HT1080 (cell line): Measurements from ENCODE around the gene OTUD3. TPM values are rescaled to one million over a fixed set of nuclear protein-coding genes. Genes with fewer than 3 reads are reported as not detected.
"Not testable (repeated sequence)": the region's sequence is repeated elsewhere in the genome, so short reads cannot be mapped to it uniquely, and the experiment has no call there.

ENCODE experiments used
- DNase-seq: peaks from one replicate; pipeline ENCODE4 v3.0.0-alpha.2; 2015; ENCODE audit warnings: low read depth
- total RNA-seq: library from RNA; depleted of rRNA; stranded (reverse); fragments of >200 nt; shearing (Covaris generic); gene quantifications from 2 replicates; pipeline ENCODE4 v1.2.3, GENCODE V29; 2014

Gene OTUD3
- total RNA-seq, 1 experiment from 2014 or later: 3.6 TPM

DNA sequence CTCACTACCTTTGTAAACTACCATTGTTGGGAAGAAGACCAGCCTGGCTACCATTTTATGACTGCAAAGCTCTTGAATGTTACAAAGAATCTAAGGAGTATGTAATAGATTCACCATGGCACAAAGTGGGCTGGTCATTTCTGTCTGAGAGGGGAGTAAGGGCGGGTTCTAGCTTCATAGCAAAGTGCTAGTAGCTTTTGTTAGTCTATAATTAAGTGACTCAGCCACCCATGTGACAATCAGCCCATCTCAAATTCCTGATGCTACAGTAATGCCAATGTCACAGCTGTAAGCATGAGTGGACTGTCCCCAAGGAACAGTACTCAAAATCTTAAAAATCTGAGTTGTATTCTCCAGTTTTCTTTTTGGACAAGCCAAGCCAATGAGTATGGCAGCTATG is 15.4 kb upstream of the OTUD3 start:
- DNase-seq: peak; percentile 56

DNA sequence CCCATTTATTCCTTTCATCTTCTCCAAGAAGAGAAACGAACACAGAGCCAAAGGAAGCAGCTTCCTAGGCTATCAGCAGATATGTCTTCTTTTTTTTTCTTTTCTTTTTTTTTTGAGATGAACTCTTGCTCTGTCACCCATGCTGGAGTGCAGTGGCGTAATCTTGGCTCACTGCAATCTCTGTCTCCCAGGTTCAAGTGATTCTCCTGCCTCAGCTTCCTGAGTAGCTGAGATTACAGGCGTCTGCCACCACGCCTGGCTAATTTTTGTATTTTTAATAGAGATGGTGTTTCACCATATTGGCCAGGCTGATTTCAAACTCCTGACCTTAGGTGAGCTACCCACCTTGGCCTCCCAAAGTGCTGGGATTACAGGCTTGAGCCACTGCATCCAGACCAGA is 13.6 kb upstream of the OTUD3 start:
- DNase-seq: not testable (repeated sequence)

DNA sequence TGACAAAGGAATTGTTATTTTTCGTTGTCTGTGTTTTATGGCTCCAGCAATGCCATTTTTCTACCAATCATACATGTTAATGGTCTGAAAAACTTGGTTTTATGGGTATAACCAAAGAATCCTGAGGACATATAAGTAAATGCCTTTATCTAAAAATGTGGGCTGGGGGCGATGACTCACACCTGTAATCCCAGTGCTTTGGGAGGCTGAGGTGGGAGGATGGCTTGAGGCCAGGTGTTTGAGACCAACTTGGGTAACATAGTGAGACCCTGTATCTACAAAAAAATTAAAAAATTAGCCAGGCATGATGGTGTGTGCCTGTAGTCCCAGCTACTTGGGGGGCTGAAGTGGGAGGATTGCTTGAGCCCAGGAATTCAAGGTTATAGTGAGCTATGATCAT is 12.7 kb upstream of the OTUD3 start:
- not testable (repeated sequence) for DNase-seq

DNA sequence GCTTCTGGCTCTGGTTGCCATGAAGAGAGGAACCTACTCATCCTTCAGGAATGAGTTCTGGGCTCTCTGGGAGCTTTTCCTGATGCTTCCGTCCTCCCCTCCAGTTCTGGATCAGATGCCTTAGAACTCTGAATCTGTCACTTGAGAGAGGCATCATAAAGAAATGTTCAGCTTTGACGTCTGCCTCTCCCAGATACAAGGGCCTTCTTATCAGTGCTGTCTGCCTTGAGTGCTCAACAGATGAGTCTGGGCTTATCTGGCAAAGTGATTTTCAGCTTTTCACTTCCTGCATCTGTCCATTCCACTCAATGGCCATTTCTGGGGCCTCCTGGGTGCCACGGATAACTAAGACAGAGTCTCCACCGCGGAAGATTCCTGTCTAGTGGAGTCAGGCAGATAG is 12.3 kb upstream of the OTUD3 start:
- no peak for DNase-seq

DNA sequence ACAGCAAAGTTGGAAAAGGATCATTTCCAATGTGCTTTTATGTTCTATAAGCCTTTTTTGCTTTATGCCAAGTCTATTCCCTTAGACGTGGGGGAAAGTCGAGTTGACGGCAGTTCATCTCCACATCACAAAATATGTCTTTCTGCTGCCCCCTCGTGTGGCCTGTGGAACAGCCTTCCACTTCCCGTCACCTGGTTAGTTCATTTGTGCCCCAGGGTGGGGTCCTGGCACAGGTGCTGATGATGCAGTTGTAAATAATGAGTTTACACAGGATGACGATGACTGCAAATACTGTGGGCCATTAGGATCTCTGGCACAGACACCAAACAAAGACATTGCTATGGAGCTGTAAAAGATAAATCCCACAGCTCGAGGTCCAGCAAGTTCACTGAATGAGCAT is 10.0 kb upstream of the OTUD3 start:
- DNase-seq: peak; percentile 52

DNA sequence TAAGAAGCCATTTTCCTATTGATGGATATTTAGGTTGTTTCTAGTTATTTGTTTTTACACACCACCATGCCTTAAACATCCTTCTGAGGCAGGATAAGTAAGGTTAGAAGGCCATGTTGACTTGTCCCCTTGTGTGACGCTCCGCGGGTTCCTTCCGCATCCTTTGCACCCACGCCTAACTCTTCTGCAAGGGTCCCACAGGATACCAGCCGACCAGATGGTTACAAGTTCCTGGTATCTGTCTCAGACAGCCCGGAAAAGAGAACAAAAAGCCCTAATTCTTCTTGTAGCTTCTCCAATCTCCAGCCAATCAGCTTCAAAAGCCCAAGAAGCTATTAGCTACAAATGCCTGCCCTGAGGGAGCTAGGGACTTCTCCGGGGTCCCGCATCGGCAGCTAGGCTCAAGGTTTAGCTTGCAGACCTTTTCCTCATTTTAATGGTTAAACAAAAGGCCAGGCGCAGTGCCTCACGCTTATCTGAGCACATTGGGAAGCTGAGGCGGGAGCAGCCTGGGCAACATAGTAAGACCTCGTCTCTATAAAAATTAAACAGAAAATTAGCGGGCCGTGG is 4.9 kb upstream of the OTUD3 start:
- DNase-seq: no peak

DNA sequence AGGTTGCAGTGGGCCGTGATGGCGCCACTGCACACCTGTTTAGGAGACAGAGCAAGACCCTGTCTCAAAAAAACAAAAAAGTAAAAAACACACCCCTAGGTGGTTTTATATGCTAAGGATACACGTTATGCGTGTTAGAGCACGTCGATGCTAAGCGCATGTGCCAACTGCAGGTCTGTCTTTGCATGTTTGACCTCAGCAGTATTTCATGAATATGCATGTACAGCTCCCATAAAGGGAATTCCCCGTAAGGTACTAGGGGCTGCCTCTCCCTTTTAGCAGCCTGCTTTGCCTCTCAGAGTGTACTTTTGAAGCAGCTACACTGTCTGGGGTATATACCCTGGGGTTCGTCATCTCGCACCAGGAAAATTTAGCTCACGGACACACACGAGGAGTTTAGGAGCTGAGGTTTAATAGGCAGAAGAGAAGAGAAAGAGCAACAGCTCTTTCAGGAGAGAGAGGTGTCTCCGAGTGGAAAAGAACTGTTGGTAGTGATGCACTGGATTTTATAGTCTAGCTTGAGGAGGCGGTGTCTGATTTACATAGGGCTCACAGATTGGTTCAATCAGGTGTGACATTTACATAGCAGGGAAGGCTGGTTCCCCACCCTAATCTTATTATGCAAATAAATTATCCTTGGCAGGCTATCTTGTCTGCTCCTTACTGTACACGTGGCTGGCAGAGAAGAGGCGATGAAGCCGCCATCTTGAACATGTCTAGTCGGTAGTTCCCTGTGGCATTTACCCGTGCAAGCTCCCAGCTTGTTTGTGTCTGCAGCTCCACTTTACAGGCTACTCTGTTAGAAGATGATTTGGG is 4.2 kb upstream of the OTUD3 start:
- peak; percentile 14 for DNase-seq

DNA sequence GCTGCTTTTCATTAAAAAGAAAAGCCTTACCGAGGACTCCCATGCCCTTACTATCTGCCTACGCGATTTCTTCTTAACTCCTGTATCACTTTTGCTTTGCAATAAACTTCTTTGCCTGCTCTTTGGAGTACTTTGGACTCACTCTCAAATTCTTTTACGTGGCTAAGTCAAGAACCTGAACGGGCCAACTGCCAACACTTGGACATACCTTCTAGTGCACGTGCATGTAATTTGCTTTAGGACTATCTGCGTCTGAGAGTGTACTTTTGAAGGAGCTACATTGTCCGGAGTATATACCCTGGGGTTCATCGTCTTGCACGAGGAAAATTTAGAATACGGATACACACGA is 3.6 kb upstream of the OTUD3 start:
- no peak for DNase-seq

DNA sequence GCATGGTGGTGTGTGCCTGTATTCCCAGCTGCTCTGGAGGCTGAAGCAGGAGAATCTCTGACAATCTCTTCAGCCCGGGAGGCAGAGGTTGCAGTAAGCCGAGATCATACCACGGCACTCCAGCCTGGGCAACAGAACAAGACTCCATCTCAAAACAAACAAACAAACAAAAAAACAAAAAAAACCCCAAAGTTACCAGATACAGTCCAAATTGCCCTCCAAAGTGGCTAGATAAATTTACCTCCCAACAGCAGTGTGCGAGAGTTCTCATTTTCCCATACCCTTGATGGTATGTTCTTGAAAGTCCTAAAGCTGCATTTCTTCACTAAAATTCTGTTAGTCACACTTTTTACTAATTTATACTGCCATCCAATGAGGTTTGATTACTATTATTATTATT is 3.0 kb upstream of the OTUD3 start:
- DNase-seq: no peak

DNA sequence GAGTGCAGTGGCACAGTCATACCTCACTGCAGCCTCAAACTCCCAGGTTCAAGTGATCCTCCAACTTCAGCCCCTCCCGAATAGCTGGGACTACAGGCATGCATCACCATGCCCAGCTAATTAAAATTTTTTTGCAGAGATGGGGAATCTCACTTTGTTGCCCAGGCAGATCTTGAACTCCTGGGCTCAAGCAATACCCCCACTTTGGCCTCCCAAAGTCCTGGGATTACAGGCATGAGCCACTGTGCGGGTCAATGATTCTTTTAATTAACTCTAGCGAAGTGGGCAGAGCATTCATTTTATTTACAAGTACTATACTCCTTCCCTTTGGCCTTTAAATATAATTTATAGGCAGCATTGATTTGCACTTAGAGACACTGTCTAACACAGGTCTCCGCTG is 2.5 kb upstream of the OTUD3 start:
- no peak for DNase-seq

DNA sequence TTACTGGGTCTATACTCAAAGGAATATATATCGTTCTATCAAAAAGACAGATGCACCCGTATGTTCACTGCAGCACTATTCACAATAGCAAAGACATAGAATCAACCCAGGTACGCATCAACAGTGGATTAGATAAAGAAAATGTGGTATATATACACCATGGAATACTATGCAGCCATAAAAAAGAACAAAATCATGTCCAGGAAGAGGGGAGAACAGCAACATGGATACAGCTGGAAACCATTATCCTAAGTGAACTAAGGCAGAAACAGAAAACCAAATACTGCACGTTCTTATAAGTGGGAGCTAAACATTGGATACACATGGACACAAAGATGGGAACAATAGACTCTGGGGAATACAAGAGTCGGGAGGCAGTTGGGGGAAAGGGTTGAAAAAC is 1.4 kb upstream of the OTUD3 start:
- not testable (repeated sequence) for DNase-seq

DNA sequence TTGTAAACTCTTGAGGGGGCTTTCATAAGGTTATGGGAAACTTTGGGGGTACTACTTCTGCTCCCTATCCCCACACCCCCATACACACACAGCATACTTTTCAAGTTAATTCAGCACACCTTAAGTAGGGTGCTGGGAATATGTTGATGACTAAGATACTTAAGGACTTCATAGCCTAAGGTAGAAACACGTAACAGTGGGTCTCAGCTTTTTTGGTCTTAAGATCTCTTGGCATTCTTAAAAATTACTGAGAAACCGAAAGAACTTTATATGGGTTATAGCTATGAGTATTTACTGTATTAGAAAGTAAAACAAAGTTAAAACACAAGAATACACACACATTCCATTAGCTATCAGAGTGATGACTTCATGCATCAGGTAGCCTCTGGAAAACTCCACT is 2.1 kb downstream of the OTUD3 start:
- no peak for DNase-seq

DNA sequence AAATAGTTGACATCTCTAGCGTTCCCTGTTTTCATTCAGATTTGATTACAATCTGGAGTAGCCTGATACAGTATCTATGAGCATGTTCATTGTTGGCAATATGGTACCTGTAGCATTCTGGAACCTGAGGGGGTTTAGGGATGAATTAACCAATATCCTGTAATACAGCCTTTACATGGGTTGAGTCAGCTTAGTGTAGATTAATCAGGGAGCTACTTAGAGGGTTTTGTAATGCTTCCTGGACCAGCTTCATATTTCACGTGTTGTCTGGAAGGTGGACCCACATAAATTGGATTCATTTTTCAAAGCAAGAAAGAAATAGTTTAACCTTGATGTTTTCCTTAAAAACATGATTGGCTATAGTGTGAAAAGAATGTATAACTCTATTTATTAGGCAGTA is 3.6 kb downstream of the OTUD3 start:
- DNase-seq: no peak

DNA sequence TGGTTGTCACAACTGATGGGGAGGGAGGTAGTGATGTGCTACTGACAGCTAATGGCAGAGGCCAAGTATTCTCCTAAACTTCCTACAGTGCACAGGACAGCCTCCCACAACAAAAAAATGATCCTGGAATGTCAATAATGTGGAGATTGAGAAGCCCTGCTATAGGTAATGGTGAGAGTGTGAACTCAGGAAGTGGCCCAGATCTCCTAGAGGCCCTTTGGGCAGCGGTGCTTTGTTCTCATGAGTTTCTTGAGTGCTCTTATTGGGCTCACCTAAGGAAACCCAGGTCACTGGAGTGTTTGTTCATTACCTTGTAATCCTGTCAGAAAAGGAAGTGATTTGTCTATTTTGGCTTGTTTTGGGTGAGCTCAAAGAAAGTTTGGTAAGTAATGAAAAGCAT is 5.9 kb downstream of the OTUD3 start:
- DNase-seq: no peak

DNA sequence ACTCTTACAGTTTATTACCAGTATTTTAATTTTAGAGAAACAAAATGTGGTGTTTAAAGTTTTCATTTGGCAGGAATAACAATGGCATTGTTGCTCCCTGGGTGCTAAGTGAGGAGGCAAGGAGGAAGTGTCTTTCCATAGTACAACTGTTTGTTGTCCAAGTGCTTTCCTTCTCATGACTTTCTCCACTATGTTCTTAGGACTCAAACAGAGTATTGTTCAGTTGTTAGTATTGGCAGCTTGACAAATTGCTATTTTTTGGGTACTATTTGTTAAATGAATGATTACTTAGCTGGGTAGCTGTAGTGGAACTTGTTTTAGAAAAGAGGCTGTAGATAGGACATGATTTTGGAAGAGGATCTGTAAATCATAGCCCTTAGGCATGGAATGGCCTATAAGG is 7.5 kb downstream of the OTUD3 start:
- no peak for DNase-seq

DNA sequence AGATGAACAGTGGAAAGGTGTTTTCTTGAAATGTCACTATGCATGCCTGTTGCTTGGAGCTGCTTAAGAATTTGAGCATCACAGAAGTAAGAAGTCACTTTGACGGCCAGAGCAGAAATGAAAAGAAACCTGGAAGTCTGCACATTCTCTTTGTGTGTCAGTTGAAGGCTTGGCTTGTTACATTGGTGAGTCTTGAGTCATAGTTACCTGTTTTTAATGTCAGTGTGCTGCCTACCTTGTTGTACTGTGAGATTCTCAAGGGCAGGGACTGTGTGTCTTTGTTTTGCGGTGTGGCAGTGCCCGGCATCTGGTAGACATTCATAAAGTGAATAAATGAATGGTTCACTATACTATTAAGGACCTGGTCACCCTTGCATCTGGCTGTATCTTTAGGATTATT is 9.9 kb downstream of the OTUD3 start:
- DNase-seq: no peak

DNA sequence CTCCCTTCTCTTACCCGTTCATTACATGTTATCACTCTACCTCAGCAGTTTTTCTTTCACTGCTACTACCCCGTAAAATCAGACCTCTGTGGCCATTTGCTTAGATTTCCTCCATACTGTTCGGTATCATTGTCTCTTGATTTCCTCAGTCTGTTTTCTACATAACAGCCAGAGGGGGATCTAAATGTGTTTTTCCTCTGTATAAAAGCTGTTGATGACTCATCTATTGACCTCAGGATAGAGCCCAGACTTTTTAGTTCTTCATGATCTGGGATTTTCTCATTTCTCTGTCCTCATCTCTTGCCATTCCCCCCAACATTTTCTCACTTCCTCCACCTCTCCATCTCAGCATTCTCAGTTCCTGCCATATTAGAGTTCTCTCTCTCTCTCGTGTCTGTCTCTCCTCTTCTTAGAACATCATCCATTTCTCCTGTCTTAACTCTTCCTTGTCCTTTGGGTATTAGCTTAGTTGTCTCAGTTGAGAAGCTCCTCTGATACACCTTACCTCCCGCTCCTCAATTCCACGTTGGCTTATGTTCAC is 10.5 kb downstream of the OTUD3 start:
- peak; percentile 10 for DNase-seq

DNA sequence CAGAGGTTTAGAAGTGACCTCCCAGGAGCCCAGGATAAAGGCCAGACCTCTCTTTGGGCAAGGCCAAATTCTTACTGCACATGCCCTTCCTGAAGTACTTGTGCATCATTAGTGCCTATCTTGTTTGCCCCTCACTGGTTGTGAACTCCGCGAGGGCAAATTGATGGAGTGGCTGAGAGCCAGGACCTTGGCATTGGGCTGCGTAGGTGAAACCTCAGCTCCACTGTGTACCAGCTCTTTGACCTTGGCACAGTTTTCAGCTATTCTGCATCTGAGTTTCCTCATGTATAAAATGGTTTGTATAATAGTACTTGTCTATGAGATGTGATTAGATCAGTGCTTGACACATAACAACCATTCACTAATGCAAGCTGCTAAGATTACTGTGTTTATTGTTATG is 11.5 kb downstream of the OTUD3 start:
- DNase-seq: no peak

DNA sequence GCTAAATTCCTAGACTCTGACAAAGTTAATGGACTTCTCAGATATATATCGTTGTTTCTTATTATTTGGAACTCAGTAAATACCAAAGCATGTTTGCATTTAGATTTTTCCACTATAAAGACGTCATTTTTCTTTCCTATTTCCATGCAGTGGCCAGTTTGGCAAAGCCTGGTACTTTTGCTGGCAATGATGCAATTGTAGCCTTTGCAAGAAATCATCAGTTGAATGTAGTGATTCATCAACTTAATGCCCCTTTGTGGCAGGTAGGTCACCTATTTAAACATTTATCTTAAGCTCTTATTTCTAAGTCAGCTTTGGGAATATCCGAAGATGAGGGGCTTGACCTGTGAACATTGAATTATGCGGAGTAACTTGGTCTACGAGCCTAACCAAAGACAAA is 12.0 kb downstream of the OTUD3 start:
- DNase-seq: no peak

DNA sequence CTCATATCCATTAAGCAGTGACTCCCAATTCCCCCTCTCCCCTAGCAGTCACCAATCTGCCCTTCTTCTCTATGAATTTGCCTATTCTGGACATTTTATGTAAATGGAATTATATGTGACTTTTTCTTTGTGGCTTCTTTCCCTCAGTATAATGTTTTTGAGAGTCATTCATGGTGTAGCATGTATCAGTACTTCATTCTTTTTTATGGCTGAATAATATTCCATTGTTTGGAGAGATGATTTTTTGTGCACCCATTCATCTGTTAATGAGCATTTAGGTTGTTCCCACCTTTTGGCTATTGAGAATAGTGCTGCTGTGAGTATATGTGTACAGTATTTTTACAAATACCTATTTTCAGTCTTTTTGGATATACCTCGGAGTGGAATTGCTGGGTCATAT is 19.5 kb downstream of the OTUD3 start:
- no peak for DNase-seq

DNA sequence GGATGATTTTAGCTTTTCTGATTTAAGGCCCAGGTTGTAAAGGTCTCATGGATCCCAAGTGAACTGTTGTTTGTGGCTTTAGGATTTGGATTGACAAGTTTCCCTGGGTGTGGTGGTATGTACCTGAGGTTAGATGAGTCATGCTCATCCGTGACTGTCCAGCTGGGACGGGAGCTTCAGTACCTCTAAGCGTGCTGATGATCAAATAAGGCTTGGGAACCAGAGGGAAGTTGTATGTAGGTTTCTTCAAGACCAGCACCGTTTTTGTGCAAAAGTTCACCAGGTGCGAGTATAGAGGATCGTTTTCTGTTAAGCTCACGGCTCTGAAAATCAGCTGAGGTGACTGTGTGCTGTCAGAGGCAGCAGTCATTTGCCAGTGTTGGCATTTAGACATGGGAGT is 21.4 kb downstream of the OTUD3 start:
- DNase-seq: peak; percentile 47

DNA sequence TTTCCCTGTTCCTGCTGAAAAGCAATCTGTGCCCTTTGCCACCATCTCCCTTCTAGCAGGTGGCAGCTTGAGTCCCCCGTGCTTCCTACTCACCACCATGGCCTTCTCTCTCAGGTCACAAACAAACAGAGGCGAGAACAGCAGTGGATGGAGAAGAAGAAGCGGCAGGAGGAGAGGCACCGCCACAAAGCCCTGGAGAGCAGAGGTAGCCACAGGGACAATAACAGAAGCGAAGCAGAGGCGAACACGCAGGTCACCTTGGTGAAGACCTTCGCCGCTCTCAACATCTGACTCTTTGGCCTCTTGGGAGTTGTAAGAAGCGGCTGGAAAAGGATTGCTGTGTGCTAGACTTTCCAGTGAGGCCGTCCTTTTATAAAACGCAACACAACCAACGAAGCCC is 25.3 kb downstream of the OTUD3 start:
- DNase-seq: no peak

DNA sequence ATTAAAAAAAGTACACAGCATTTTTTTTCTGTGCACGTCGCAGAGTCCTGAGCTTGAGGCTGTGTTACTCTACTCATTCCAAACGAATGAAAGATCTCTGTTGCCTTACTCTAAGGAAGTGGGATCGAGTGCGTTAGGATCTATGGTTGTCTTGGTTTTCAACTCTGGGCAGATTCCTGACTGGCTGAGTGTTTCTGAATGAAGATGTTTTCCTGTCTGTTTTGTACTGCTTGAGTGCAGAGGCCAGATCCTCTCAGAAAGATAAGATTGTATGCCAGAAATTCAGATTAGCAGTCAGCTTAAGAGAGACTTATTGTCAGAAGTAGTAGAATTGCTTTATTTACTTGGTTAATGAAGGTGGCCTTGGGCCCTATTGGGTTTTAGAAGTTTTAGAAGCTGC is 27.2 kb downstream of the OTUD3 start:
- no peak for DNase-seq
